DMS114 treated with DMSO at 0.1 percent for 48 hours (cell line): Measurements from ENCODE around the gene AEBP1.

ENCODE experiments used
- DNase-seq: peaks from one replicate; lab custom pipeline; 2025; ENCODE audit not compliant: unreplicated experiment; lab: John Stamatoyannopoulos, UW

The AEBP1 gene

DNA sequence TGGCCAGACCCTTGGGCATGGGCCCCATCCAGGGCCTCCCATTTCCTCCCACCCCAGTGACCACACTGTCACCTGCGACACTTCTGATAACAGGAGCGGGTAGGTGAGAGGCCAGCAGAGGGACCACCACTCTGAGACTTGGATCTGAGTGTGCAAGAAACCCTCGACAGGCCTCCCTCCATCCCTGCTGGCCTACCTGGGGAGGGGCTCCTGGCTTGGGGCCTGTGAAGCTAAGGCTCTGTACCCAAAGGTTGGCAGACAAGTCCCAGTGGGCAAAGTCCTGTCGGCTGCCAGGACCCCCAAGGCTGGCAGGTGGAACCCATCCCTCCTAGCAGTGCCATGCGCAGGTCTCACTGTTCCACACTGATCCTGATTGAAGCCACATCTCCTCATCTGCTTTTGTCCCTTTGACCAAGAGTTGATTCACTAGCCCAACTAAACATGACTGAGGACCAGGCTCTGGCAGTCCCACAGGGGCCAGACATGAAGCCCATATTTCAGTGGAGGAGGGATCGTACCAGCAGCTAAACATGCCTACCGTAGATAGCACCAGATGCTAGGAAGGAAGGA lies 37.6 kb upstream of the AEBP1 start:
- DNase-seq: no peak

DNA sequence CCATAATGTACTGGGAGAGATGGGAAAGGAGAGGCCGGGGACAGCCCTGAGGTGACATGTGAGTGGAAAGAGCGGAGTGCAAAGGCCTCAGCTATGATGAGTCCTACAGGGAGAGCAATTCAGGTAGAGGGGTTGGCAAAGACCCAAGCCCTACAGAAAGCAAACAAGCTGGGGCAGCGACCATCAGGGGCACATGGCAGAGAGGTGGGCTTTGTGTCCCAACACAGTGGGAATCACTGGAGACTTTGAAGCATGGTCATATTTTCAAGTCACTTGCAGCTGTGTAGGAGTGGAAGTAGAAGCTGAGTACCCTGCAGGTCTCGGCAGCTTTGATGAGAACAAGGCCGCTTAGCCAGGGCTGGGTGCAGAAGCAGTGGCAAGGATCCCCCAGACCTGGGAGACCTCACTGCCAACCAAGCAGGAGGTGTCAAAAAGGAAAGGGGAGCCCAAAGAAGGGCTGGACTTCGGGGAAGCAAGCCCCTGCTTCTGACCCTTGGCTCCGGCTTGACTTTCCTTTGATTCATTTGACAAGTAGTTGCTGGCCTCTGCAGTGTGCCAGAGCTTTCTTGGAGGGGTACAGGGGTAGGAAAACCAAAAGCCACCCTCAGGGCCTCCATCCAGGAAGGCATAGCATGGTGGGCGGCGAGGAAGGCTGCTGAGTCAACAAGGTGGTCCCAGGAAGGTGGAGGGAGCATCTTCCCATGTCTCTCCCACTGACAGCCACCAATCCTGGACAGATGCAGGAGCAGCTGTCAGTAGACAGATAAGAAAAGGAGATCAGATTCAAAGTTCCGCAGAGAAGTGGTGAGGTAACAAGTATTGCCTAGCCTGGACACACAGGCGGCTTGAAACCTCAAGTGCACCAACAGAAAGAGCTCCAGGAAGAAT lies 36.8 kb upstream of the AEBP1 start:
- DNase-seq: no peak

DNA sequence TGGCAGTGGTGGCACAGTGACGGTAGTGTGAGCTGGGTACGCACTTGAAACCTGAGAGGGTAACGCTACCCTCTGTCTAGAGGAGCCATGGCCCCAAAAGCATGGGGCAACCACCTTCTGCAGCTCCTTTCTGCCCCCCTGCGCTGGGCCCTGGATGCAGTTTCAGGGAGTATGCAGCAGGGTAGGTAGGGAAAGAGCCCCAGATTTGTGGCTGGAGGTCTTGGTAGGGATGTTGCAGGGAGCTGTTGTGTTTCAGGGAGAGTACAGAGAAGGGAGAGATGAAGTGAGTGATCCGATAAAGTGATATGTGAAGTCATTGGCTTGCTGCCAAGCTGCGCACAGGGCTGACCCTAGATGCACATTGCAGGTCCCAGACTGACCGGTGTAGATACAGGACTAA lies 36.1 kb upstream of the AEBP1 start:
- DNase-seq: no peak

DNA sequence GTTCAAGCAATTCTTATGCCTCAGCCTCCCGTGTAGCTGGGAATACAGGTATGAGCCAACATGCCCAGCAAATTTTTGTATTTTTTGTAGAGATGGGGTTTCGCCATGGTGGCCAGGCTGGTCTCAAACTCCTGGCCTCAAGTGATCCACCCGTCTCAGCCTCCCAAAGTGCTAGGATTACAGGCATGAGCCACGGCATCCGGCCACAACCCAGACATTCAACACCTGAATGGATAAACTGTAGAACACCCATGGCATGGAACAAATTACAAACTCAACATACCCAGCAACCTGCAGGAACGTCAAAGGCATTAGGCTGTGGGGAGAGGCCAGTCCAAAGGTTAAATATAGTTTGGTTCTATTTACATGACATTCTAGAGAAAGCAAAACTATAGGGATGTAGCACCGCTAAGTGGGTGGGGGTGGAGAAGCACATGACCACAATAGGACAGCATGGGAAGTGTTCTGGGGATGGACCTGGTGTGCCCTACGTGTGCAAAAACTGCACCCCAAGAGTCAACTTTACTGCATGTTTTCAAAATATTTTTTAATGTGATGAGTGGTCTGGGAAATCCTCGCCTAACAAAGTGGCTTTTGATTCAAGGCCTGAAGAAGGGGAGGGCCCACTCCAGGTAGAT lies 32.3 kb upstream of the AEBP1 start:
- DNase-seq: no peak

DNA sequence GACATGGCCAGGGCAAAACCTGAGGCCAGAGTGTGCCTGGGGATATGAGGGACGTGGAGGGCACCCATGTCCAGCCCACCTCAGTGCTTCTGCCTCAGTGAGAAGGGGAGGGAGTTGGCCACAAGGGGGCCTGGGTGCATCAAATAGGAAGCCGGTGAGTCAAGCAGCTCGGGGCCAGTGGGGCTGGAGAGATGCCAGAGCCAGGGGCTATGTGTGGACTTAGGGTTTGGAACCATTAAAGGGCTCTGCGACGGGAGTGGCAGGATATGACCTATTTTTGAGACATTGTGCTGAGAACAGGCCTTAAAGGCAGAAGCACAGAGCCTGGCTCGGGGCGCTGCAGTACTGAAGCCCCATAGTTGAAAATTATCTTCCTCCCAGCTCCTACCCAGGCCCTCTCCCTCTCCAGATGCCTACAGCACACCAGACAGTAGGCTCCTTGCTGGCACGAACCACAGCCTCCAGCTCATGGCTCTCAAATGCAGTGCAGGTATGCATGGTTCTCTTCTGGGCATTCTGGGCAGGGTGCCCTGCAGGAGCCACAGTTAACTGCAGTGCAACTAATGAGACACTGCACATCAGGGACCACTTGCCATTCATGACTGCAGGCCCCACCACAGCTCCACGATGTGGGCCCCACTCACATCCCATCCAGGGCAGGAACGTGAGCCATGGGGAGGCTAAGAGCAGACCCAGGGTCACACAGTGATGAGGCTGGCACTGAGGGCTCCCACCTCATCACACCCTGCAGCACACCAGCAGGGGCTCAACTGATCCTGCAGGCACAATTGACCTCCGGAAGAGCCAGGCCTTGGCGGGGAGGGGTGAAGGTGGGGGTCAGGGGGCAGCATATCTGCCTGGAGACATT lies 31.5 kb upstream of the AEBP1 start:
- peak; percentile 62 for DNase-seq

DNA sequence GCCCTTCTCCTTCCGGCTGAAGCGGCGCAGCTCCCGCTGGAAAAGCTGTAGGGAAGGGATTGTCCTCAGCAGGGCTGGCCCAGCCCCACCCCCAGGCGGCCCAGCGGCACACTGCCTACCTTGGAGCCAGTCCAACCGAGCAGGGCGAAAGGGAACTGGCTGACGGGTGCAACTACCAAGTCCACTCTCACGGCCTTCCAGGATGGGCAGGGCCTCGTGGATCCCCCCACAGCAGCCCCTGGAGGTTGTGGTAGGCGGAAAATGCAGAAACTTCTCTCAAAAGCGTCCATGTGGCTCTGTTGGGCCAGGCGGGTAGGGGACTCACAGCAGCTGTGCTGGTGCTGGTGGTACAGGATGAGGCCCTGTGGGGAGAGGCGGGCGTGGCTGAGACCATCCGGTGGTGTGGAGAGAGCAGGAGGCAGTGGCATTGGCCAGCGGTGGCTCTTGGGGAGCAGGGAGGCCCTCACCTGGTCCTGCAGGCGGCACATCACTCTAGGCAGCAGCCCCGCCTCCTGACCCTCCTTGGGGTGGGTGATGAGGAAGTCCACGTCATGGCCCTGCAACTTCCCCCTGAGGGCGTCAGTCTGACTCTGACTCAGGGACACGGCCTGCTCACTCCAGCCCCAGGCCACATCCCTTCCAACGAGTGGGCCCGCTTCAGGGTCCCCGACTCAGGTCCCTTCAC lies 30.3 kb upstream of the AEBP1 start:
- no peak for DNase-seq

DNA sequence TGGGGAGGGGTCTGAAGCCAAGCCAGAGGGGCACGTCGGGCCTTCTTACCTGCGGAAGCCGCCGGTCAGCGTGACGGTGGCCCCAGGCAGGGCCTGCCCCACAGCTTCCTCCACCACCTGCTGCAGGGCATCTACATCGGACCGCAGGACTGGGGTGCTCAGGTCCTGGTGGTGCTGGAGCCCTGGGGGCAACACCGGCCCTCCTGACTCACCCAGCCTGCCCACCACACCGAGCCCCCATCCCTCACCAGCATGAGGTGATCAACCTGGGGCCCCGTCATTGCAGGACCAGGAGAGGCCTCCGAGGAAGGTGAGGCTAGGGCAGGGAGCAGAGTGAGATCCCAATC lies 29.8 kb upstream of the AEBP1 start:
- DNase-seq: no peak

DNA sequence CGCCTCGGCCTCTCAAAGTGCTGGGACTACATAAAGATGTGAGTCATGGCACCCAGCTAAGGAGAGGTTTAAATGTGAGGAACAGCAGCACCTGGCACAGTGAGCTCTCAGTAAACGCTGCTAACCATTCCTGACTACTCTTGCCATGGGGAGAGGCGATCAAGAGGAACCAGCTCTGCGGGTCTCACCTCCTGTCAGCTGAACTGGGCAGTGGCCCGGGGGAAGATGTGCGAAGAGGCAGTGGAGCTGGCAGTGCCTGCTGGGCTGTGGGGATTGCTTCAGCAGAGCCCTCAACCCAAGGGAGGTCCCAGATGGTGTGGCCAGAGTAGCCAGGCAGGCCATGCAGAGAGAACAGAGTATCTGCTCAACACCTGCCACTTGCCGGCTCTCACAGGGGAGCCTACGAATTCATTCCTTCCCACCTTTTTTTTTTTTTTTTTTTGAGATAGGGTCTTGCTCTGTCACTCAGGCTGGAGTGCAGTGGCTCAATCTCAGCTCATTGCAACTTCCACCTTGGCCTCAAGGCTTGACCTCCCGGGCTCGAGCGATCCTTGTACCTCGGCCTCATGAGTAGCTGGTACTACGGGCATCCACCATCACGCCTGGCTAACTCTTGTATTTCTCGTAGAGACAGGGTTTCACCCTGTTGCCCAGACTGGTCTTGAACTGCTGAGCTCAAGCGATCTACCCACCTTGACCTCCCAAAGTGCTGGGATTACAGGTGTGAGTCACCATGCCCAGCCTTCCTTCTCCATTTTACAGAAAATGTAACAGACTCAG lies 28.7 kb upstream of the AEBP1 start:
- DNase-seq: no peak

DNA sequence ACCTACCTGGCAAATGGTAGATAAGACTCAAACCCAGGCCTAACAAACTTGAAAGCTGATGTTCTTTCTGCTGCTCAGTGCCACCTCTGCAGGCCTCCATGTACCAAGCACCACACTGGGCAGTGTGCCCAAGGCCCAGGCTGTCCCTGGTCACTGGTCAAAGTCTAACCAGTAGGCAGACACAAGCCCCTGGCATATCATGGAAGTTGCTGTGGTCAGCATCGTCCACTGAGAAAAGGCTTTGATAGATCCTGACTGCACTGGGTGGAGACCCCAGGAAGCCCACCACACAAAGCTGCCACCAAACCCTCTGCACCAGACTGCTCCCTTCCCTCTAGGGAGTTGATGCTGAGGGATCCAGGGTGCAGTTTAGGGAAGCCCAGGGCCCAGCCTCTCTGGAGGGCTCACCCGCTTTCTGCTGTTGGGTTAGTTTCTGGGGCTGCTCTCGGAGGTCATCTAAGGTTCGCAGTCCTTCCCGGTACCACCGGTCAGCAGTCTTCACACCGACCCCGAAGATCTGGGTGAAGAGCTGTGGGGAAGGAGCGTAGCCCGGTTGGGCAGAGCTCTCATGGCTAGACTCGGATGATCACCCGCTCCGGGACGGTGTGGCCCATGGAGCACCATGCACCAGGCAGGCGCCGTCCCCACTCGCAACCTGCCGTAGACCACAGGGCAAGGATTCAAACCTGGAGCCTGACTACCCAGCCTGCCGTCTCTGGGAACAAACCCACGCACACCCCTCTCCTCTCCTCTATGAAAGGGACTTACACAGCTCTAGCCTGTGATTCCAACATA lies 27.8 kb upstream of the AEBP1 start:
- DNase-seq: no peak

DNA sequence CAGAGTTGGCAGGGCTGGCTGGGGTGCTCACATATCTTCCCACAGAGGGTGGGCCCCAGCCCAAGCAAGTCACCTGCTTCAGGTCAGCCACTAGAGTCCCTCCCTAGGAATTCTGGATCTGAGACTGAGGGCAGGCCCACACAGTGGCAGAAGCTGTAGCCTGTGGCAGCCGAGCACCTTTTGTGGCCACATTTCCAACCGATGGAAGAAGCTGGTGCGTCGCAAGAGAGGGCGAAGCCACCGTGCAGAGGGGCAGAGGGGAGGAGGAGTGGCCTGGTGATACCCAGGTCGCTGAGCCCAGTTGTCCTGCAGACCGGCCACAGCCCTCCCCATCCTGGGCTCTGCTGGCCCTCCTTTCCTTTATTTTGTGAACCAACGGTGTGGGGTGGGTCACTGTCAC lies 27.1 kb upstream of the AEBP1 start:
- no peak for DNase-seq

DNA sequence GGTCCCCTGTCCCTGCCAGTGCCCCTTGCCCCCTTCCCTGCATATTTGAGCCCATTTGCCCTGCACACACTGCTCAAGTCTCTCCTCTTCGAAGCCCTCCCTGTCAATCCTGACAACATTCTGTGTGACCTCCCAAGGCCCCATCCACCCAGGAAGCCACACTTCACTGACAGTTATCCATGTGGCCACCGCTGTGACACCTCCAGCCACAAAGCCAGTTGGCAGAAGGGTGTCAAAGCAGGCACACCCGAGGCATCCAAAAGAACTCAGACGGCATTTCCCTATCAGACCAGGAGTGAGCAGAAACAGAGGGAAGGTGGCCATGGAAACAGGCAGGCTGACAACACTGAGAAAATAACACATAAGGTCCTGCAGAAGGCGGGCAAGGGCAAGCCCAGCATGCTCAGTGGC lies 26.5 kb upstream of the AEBP1 start:
- no peak for DNase-seq

DNA sequence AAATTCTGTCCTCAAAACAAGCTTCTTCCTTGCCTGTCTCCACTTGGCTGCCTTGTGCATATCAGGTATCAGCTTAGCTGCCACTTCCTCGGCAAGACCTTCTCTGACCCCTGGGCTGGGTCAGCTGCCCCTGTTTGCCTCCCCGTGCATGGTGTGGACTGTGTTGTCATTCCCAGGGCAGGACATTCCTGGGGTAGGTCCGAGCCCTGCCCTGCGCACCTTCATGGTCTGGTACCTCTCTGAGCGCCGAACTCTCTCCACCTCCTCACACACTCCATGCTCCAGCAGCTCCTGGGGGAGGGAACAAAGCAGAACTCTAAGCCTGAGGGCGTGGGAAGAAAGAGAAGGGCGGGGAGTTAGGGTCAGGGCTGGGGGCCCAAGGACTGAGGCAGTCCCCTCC lies 25.6 kb upstream of the AEBP1 start:
- DNase-seq: no peak

DNA sequence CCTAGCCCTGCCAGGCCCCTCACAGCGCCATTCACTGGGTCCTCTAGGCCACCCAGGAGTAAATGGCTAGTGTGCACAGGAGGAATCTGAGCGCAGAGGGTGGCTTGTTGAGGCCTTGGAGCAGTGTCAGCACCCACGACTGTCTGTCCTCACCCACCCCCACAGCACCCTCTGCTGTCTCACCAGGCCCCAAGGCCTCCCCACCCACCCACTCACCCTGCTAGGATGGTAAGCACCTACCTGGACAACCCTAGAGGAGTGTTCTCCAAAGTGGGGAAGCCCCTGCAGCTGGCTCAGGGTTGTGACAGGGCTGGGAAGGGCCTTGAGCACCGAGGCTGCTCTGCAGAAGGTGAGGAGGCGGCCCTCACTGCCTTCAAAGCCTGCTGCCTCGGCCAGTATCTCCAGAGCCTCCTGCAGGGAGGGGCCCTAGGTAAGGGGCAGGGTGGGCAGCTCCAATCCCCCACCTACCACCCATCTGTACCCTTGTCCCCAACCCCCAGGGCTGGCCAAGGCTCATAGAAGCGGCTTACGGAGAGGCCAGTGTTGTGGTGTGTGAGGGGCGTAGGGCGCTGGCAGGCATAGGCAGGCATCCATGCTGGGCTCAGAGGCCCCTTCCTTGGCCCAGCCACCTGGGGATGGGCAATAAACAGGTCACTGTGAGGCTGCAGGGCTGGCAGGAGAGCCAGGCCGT lies 24.7 kb upstream of the AEBP1 start:
- DNase-seq: no peak

DNA sequence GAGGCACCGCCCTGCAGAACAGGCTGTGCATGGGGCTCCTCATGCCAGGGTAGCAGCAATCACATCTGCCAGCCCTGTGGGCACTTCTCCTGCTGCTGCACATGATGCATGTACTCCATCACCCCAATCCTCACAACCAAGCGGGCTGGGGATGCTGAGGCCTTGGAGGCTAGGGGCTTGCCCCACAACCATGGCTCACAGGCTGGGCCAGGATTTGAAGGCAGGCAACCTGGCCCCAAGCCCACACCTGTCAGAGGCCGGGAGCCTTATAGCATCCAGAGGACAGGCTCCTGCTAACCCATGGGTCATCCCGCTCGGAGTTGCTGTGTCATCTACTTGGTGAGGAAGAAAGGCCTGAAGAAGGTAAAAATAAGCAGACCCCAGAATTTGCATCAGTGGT lies 24.0 kb upstream of the AEBP1 start:
- no peak for DNase-seq

DNA sequence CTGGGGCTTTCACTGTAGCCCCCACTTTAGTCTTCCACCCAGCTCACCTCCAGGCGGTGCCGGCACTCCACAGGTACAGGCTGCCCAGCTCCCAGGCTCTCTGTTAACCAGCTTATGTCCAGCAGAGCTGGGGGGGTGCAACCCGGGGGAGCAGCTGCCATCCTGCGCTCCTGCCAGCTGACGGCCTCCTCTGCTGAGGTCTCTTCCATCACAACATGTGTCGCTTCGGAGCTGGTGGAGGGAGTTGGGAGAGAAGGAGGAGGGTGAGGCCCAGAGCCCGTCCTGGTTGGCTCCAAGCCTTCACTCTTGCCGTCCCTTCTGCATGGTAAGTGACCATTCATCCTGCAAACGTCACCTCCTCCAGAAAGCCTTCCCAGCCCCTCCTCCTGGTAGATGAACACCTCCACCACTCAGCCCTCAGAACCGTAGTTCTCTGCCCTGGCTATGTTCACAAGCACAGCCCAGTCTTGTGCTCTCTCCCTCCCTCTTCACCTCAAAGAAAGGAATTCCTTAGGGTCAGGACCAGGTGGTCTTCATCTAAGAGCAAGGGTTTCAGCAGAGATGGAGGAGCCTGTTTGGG lies 23.4 kb upstream of the AEBP1 start:
- DNase-seq: no peak

DNA sequence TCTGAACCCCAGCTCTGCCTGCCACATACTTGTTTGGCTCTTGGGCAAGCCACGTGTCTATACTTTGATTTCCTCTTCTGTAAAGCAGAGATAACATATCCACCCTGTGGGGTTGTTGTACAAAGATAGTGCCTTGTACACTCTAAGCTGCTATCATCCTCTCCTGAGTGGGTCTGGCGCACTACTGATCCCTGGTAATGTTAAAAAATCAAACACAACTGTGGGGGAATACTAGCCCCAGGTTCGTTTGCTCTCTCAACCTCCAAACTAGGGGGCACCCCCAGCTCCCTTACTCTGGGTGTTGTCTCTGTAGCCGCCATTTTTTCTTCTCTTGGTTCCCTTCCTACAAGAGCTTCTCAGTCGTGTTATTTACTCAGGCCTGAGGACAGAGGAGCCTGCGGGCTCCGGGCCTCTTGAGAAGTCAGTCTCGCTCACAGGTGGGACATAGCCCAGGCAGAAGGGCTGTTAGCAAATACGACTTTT lies 22.8 kb upstream of the AEBP1 start:
- no peak for DNase-seq

DNA sequence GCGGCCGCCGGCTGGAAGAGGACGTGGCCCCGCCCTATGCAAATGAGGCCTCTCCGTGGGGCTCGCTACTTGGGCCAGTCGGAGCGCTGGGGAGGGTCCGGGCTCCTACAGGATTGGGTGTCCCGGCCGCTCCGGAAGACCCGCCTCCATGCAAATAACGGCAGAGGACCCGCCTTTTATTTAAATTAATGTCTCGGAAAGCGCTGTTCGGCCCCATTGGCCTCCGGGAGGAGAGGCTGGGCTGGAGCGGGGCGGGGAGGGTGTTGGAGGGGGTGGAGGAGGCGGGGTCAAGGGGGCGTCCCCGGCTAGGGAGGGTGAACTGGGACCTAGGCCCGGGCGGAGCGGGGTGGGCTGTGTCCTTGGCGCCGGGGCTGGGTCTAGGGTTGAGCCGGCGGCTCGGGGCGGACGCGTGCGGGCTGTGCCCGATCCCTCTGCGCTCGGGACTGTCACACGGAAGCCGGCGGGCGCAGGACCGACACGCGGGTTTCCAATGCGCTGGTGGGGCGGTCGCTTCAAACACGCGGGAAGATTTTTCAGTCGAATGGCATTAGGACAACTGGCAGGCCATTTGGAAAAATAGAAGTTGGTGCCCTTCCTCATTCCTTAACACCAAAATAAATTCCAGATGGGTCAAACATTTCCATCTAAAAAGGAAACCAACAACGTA lies 21.5 kb upstream of the AEBP1 start:
- peak; percentile 99 for DNase-seq

DNA sequence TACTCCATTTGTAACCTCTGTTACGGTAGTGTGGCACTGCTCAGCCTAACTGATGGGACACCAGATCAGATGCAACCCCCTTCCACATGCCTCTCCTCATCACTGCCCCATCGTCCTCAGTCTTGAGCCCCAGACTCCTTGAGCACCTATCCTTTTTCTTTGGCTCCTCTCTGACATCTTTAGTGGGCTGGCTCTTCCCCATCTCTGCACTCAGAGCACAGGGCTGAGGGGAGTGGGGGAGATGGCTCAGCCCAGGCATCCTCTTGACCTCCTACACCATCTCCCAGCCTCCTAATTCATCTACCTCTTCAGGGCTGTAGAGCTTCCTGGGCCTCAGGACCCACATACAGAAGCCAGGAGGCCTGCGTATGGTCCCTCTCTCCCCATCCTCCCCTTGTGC lies 20.3 kb upstream of the AEBP1 start:
- DNase-seq: no peak
